ENCODE results near the gene GART. TPM values are rescaled to one million over a fixed set of nuclear protein-coding genes. Genes with fewer than 3 reads are reported as not detected.
"Not testable (repeated sequence)": the region's sequence is repeated elsewhere in the genome, so short reads cannot be mapped to it uniquely, and the experiment has no call there.

Gene GART
- total and polyA plus RNA-seq, 8 donors, result 10.3 to 37.9 (median 29.7) TPM

DNA sequence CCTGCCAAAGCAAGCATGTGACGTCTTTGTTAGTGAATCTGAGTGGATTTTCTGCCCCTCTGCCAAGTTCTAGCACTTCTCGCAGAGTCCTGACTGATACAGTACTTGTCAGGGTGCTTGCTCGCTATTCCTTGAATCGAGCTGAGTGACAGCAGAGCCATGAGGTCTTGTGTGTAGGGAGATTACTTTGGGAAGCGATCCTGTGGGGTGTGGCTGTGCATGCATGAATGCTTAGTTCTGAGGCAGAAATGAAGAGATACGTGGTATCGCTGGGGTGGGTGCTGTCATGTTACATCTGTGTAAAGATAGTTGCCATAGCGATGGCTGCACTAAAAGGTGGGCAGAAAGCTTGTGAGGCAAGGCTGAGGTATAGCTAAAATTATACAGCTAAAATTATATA is 31.1 kb downstream of the GART start:
- no peaks in the 10 kb centered on the region for H3K27me3 ChIP-seq
- H3K4me3 ChIP-seq, result no peak overlapping the region
- WGBS, 2 donors, result 94% methylated on average over 8 of the region's 8 CpGs
- no peak overlapping the region for H3K27ac ChIP-seq
- ATAC-seq (no peak), DNase-seq (no peak), FAIRE-seq (no peak)
- H3K4me1 ChIP-seq, result no peaks in the 10 kb centered on the region
- intact Hi-C loops (cut with DNase I), result no loop called here
- H3K36me3 ChIP-seq, result peaks cover 0 to 60% (median 13%) of the 10 kb centered on the region in 3 donors
- no peaks in the 10 kb centered on the region for H3K9me3 ChIP-seq
- TF ChIP-seq, protein P1, sequence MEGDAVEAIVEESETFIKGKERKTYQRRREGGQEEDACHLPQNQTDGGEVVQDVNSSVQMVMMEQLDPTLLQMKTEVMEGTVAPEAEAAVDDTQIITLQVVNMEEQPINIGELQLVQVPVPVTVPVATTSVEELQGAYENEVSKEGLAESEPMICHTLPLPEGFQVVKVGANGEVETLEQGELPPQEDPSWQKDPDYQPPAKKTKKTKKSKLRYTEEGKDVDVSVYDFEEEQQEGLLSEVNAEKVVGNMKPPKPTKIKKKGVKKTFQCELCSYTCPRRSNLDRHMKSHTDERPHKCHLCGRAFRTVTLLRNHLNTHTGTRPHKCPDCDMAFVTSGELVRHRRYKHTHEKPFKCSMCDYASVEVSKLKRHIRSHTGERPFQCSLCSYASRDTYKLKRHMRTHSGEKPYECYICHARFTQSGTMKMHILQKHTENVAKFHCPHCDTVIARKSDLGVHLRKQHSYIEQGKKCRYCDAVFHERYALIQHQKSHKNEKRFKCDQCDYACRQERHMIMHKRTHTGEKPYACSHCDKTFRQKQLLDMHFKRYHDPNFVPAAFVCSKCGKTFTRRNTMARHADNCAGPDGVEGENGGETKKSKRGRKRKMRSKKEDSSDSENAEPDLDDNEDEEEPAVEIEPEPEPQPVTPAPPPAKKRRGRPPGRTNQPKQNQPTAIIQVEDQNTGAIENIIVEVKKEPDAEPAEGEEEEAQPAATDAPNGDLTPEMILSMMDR (IDR thresholded peaks at IDR 0.05), result no peak

DNA sequence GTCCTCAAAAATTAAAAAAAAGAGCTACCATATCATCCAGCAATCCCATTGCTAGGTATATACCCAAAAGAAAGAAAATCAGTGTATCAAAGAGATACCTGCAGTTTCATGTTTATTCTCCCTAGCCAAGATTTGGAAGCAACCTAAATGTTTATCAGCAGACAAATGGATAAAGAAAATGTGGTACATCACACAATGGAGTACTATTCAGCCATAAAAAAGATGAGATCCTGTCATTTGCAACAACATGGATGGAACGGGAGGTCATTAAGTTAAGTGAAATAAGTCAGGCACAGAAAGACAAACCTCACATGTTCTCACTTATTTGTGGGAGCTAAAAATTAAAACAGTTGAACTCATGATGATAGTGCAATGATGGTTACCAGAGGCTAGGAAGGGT is 34.9 kb downstream of the GART start:
- H3K9me3 ChIP-seq; H3K27ac ChIP-seq; ATAC-seq; FAIRE-seq; intact Hi-C loops (cut with DNase I); H3K4me3 ChIP-seq; DNase-seq; H3K27me3 ChIP-seq; H3K4me1 ChIP-seq: not testable (repeated sequence)
- WGBS, 2 donors, result 97% methylated on average over 1 of the region's 1 CpG
- H3K36me3 ChIP-seq, result peaks cover 0 to 38% (median 10%) of the 10 kb centered on the region in 3 donors

DNA sequence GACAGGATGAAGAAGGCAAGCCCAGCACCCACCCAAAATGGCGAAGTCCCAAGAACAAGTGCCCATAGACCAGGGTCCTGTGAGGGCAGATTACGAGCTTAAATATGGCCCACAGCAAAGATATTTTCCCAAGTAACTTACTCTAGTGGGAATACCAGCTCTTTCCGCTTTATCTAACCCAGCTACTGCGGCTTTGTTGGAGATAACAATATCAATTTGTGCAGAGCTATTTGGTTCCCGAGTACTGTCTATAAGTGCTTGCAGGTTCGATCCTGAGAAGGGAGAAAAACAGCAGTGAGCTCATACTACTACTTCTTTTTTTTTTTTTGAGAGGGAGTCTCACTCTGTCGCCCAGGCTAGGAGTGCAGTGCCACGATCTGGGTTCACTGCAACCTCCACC is 36.1 kb downstream of the GART start:
- no peak for ATAC-seq
- TF ChIP-seq, protein P1 (IDR thresholded peaks at IDR 0.05), result no peak
- 92 to 94% methylated on average over 8 of the region's 8 CpGs for WGBS, 2 donors

DNA sequence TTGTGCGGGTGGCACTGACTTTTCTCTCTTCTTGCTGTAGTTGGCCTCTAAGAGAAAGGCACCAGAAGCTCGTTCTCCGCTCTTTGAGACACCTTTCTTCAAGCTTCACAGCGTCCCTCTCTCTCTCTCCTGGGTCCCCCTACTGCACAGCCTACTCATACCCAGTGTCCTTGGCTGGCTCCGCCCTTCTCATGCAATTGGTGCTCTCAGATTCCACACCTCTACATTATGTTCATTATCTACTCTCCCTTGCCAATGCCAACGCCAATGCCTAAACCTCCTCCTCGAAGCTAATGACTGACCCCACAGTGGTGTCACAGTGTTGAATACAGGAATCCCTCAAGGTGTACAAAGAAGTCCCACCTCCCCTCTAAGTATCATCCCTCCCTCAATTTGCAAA is 45.6 kb downstream of the GART start:
- Histone ChIP-seq H3K27ac (no peak overlapping the region), H3K27me3 (no peaks in the 10 kb centered on the region), H3K4me3 (no peak overlapping the region), H3K4me1 (no peaks in the 10 kb centered on the region), H3K36me3 (no peaks in the 10 kb centered on the region), H3K9me3 (no peaks in the 10 kb centered on the region)
- FAIRE-seq (no peak), ATAC-seq (no peak), DNase-seq (no peak)
- TF ChIP-seq, protein P1 (IDR thresholded peaks at IDR 0.05), result no peak
- intact Hi-C loops (cut with DNase I), result no loop called here
- WGBS, 2 donors, result 52 to 56% methylated on average over 7 of the region's 7 CpGs

More for the DNA sequence above, 36.1 kb downstream of the GART start:
- Histone ChIP-seq H3K27ac (no peak overlapping the region), H3K36me3 (peaks cover 0 to 33% (median 10%) of the 10 kb centered on the region in 3 donors), H3K9me3 (no peaks in the 10 kb centered on the region), H3K4me1 (no peaks in the 10 kb centered on the region), H3K27me3 (no peaks in the 10 kb centered on the region), H3K4me3 (no peak overlapping the region)
- FAIRE-seq (no peak), DNase-seq (no peak)
- intact Hi-C loops (cut with DNase I), result no loop called here

DNA sequence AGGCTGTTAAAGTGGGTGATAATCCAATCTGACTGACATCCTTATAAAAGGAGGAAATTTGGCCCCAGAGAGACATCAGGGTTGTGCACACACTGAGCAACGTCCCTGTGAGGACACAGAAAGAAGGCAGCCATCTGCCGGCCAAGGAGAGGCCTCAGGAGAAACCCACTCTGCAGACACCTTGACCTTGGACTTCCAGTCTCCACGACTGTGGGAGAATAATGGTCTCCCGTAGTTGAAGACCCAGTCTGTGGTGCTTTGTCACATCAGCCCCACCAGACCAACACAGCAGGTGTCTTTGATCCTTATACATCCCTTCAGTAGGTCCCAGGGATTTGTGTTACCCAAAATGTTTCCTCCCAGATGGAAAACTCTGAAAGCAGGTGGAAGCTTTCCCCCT is 46.2 kb downstream of the GART start:
- no peaks in the 10 kb centered on the region for H3K4me1 ChIP-seq
- H3K27me3 ChIP-seq, result no peaks in the 10 kb centered on the region
- H3K4me3 ChIP-seq, result no peak overlapping the region
- WGBS, 2 donors, result 34 to 42% methylated on average over 4 of the region's 4 CpGs
- H3K9me3 ChIP-seq, result no peaks in the 10 kb centered on the region
- no peak overlapping the region for H3K27ac ChIP-seq
- TF ChIP-seq, protein P1 (IDR thresholded peaks at IDR 0.05), result no peak
- FAIRE-seq (no peak), DNase-seq (no peak), ATAC-seq (no peak)
- no peaks in the 10 kb centered on the region for H3K36me3 ChIP-seq
- intact Hi-C loops (cut with DNase I), result no loop called here
